GM19351 (cell line): Measurements from ENCODE around the gene RPTN.

Experiments used
- ATAC-seq: cut with Tn5 transposase; IDR thresholded peaks from one replicate; pipeline ENCODE4 v1.9.1; 2021; ENCODE audit warnings: mild to moderate bottlenecking, moderate library complexity; ENCODE audit not compliant: unreplicated experiment

Gene RPTN

GRCh38 chr1:152112101-152112884, 46.7 kb downstream of the RPTN start:
- no peak for ATAC-seq

GRCh38 chr1:152111515-152111968, 47.5 kb downstream of the RPTN start:
- no peak for ATAC-seq

GRCh38 chr1:152110860-152111514, 48.0 kb downstream of the RPTN start:
- no peak for ATAC-seq

GRCh38 chr1:152110365-152110859, 48.6 kb downstream of the RPTN start:
- no peak for ATAC-seq

GRCh38 chr1:152109998-152110294, 49.1 kb downstream of the RPTN start:
- no peak for ATAC-seq

DNA sequence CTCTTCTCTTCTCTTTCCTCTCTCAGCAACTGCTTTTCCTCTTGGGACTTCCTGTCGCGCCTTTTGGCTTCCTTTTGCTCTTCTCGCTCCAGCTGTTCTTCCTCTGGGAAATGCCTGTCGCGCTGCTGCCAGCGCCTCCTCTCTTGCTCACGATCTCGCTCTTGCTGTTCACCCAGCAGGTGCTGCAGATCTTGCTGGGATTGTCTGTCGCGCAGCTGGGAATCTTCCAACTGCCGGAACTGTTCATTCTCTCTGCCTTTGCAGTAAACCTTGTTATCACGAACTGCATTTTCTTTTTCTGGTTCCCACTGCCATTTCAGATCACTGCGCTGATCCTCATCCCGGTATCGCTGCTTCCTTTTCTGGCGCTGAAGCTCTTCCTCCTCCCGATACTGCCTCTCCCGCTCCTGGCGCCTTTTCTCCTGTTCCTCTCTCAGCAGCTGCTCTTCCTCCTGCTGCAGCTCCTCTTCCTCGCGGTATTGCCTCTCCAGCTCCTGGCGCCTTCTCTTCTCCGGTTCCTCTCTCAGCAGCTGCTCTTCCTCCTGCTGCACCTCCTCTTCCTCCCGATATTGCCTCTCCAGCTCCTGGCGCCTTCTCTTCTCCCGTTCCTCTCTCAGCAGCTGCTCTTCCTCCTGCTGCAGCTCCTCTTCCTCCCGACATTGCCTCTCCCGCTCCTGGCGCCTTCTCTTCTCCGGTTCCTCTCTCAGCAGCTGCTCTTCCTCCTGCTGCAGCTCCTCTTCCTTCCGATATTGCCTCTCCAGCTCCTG, 49.6 kb downstream of the RPTN start:
- ATAC-seq, result no peak

GRCh38 chr1:152108882-152109222, 50.2 kb downstream of the RPTN start:
- no peak for ATAC-seq

DNA sequence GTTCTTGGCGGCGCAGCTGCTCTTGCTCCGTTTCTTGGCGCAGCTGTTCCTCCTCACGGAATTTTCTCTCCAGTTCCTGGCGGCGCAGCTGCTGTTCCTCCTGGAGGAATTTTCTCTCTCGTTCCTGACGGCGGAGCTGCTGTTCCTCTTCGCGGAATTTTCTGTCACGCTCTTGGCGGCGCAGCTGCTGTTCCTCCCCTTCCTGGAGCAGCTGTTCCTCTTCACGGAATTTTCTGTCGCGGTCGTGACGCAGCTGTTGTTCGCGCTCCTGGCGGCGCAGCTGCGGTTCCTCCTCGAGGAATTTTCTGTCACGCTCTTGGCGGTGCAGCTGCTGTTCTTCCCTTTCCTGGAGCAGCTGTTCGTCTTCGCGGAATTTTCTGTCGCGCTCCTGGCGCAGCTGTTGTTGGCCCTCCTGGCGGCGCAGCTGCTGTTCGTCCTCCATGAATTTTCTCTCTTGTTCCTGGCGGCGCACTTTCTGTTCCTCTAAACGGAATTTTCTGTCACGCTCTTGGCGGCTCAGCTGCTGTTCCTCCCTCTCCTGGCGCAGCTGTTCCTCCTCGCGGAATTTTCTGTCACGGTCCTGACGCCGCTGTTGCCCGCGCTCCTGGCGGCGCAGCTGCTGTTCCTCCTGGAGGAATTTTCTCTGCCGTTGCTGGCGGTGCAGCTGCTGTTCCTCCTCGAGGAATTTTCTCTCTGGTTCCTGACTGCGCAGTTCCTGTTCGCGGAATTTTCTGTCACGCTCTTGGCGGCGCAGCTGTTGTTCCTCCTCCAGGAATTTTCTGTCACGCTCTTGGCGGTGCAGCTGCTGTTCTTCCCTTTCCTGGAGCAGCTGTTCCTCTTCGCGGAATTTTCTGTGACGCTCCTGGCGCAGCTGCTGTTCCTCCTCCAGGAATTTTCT, 50.8 kb downstream of the RPTN start:
- no peak for ATAC-seq

DNA sequence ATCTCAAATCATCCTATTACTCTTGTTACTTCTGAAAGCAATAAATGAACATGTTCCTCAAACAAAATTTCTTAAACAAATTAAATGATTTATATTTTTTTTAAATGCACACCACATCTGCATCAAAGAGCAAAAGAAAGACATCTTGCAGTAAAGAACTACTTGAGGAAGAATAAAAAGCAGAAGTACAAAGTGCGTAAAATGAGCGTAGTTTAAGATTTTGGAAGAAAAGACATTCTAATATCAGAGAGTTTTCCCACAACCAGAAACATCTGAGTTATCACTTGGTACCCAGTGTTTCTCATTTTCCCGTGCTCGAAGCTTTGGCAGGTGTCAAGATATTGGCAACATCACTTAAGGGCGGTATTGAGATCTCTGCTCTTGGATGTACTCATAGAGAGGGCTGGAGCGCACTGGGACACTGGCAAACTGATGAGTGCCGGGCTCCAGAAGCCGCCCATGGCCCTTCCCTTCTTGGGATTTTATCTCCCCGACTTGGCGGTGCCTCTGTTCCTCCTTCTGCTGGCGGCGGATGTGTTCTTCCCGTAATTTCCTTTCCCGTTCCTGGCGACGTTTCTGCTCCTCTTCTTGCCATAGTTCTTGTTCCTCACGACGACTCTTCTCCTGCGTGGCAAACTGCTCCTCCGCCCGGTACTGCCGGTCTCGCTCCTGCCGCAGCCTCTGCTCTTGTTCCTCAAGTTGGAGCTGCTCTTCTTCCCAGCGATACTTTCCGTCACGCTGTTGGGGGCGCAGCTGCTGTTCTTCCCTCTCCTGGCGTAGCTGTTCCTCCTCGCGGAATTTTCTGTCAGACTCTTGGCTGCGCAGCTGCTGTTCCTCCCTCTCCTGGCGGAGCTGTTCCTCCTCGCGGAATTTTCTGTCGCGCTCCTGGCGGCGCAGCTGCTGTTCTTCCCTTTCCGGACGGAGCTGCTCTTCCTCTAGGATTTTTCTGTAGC, 51.7 kb downstream of the RPTN start:
- no peak for ATAC-seq

DNA sequence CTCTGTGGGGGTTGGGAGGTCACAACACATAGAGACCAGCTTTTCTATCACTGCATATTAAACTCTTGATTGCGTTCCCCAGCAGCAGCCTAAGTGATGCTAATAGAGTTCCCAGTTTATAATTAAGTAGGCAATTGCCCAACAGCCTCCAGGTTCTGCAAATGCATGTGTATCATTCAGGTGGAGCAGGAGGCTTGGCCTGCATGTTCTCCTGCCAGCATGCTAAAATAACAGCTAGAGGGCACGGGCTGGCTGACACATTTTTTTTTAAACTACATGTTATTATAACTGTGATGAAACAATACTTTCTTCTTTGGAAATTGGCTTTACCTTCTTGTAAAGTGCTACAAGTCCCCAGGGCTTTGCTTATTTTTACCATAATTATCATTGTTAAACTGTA, 54.2 kb downstream of the RPTN start:
- ATAC-seq, result no peak
